Erythroblast (primary cell): ENCODE results near the gene TPRG1L.

ENCODE experiments used
- DNase-seq, 2 experiments: peaks; one replicate each; lab custom pipeline; 2025; lab: John Stamatoyannopoulos, UW
- GATA1 ChIP-seq: IDR thresholded peaks from 2 replicates; pipeline ENCODE4 v1.6.1; 2011; ENCODE audit warnings: low read depth, mild to moderate bottlenecking, control low read depth, low read length, moderate library complexity
- POLR2A ChIP-seq: IDR thresholded peaks from 2 replicates; pipeline ENCODE4 v1.6.1; 2011; ENCODE audit warnings: mild to moderate bottlenecking, low read length

The TPRG1L gene

DNA sequence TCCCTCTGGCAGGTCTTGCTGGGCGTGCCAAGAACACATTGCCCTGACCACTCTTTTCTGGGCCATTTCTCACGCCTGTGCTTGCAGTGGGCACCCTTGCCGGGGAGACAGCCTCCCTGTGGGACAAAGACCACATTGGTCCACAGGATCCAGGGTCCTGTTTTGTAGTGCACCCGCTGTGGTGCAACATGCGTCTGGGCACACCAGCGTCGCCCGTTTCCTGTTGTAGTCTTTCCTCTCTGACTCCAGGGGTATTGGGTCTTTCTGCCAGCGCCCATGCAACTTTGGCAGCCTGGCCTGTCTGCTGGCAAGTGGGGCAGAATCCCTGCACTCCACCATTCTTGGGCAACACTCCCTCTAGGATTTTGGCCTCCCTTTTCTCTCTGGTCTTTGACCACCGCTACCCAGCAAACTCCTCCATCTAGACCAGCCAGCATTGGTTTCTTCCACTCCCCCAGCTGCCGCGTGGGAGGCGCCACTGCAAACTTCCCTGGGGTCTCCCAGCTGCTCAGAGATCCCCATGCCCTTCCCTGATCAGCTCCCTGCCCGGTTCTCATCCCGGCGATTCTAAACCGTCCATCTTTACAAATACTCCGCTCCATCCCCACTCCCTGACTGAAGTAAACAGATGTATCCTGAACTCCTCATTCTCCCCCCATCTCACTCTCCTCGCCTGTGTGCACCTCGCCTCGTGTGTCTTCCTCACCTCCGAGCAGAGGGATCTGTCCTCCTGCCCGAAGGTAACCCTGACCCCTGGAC lies 1.2 kb upstream of the TPRG1L start:
- DNase-seq: no peak
- TF ChIP-seq POLR2A: no peak
- TF ChIP-seq GATA1: no peak

DNA sequence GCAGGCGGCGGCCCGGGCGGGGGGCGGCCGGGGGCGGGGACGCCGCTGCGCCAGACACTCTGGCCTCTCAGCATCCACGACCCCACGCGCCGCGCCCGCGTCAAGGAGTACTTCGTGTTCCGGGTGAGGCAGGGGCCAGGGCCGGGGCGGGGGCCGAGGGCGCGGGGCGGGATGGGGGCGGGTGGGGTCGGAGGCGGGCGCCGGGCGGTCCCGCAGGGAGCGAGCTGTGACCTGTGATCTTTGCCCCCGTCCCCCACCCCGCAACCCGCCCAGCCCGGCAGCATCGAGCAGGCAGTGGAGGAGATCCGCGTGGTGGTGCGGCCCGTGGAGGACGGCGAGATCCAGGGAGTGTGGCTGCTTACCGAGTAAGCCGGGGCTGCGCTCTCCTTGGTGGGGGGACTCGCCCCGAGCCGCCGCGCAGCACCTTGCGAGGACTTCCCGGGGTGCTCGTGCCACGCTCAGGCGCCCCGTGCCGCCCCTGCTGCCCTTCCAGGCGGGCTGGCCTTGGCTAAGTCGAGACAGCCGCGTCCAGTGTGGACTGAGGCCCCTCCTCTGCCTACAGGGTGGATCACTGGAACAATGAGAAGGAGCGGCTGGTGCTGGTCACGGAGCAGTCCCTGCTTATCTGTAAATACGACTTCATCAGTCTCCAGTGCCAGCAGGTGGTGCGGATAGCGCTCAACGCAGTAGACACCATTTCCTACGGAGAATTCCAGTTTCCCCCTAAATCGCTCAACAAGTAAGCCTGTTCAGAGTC lies 514 bp downstream of the TPRG1L start:
- peak; percentile 34 for TF ChIP-seq POLR2A
- no peak for TF ChIP-seq GATA1
- peak; percentile 88 to 94 for DNase-seq

DNA sequence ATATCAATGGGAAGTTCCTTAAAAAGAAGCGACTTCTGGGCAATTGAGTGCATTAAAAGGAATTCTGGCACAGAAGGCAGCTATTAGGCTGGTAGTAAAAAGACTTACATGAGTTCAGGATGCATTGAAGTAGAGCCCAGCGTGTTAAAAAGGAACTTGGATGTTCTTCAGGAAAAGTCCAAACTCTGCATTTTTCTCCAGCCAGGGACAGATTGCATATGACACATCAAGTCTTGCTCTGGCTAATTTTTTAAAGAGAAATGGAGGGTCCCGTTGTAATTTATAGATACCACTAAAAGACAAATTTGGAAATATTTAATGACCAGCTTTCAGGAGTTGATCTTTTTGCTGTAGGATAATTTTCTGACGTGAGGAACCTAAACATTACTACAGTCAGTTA lies 1.2 kb downstream of the TPRG1L start:
- TF ChIP-seq POLR2A: no peak
- no peak for TF ChIP-seq GATA1

DNA sequence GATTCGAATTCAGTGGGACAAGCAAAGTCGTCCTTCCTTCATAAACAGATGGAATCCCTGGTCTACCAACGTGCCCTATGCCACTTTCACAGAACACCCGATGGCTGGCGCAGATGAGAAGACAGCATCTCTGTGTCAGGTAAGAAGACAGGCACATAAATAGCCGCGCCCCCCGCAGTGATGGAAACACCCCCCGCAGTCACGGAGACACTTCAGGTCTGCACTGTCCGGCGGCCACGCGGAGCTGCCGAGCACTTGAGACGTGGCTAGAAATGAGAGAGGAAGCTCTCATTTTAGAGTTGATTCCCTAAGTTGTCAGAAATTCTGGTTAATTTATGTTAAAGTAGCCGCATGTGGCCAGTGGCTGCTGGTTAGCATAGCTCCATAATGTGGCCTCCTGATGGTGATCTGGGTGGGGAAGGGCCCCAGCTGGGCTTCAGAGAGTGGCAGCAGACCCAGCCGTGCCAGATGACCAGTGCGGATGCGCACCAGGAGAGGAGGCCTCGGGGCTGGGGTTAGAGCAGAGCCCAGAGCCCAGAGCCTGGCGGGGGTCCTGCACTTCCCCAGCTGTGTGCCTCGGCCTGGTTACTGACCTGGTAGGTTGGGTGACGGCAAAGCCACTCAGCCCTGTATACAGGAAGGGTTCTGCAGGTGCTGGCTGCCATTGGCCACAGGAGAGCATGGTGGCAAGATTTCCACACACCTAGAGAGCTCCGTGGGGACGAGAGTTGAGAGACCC lies 2.9 kb downstream of the TPRG1L start:
- TF ChIP-seq GATA1 (no peak), POLR2A (no peak)

More for the DNA sequence above, 1.2 kb downstream of the TPRG1L start:
- DNase-seq: no peak

DNA sequence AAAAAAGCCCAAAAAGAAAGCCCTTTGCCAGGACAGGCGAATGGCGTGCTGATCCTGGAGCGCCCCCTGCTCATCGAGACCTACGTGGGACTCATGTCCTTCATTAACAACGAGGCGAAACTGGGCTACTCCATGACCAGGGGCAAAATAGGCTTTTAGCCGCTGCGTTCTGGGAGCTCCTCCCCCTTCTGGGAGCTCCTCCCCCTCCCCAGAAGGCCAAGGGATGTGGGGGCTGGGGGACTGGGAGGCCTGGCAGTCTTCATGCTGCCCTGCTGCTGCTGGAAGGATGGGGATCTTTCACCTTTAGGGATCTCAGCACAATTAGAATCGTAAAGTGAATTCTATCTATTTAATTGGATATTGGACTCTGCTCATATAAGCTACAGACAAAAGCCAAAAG lies 3.6 kb downstream of the TPRG1L start:
- TF ChIP-seq GATA1 (no peak), POLR2A (no peak)
- no peak for DNase-seq

More for the DNA sequence above, 2.9 kb downstream of the TPRG1L start:
- DNase-seq: no peak

DNA sequence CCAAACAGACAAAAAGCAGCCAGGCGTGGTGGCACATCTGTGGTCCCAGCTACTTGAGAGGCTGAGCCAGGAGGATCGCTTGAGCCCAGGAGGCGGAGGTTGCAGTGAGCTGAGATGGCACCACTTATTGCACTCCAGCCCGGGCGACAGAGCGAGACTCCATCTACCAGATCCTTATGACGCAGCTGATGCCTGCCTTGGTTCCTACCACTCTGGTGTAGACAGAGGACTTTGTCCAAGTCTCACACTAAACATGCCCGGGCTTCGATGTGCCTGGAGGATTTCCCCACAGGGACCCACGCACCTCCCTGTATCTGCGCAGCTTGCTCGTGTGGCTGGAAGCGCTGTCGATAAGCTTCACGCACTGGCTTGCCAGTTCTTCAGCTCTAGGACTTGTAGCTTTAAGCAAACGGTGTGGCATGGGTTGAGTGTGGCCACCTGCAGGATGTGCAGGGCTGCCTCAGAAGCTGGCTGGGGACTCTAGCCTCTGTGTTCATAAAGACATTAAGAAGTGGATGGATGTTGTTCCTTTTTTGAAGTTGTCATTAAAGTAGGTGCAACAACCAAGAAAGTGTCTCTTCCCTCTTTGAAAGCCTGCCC lies 4.8 kb downstream of the TPRG1L start:
- no peak for DNase-seq
- TF ChIP-seq POLR2A: no peak
- TF ChIP-seq GATA1: no peak

DNA sequence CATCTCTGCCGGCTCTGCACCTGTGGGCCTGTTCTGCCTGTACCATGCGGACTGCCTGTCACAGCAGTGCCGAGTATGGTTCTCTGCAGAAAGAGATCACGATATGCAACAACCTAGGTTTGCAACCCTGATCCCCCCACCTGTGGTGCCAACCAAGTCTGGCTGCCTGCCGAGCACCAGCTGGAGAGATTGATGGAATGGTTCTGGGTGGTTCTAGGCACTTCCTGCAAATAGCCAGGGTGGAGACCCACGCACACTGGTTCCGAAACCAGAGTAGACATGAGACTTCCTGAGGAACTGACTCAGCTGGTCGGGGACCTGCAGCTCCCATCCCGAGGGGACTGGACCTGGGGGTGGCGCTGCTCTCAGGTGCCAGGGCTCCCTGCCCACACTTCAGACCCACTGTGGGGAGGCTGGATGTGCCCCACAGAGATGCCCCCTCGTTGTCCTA lies 5.4 kb downstream of the TPRG1L start:
- TF ChIP-seq POLR2A (no peak), GATA1 (no peak)
- no peak for DNase-seq

DNA sequence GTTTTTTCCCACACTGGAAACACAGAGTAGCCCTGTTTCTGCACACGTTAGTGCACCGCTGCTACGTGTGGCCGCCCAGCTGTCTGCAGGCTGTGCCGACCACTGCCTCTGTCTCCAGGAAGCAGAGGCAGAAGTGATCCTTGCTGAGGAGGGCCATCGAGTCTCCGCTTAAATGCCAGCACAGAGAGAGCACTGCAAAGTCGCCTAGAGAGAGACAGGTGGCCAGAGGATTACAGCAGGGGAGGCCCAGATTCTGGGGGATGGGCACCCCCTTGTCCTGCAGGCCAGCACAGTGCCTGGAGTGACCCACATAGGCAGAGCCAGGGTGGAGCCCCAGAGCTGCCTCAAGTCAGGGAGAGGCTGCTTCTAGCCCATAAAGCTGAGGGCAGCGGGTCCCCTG lies 6.1 kb downstream of the TPRG1L start:
- DNase-seq: no peak
- no peak for TF ChIP-seq GATA1
- TF ChIP-seq POLR2A: no peak

DNA sequence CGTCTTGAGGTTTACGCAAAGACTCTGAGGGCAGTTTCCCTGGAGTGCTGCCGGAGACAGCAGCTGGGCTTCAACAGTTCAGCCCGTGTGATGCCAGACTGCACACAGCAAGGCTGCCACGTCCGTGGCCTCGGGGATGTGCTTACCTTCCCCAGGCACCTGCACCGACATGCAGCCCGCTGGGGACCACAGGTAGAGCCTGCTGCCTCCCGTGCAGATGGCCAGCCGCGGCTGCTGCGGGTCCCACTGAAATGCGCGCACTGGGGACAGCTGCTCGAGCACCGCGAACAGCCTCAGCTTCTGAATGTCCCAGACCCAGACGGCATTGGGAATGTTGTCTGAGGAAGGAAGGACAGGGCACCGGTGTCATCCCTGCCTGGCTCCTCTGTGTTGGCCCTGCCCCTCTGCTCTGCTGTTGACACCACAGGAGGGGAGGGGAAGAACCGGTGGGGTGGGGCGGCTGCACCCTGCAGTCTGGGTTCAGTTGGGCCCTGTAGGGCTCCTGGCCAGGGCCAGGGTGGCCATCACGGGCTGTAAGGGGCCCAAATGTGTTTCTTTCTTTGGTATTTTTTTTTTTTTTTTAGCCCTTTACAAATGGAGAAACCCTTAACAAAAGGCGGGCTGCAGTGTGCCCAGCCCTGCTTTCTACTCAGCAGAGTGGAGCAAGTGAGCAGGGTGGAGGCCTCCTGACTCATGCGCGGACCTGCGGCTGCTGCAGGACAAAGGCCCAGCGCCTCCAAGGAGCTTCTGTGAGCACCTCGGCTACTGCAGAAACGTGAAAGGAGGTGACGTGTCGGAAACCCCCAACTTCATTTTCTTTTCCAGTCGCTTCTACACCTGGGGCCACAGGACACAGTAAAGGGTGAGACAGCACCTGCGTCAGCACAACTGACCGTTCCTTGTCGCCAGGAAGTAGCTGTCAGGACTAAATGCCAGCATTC lies 6.8 kb downstream of the TPRG1L start:
- no peak for TF ChIP-seq GATA1
- no peak for TF ChIP-seq POLR2A
- no peak for DNase-seq

DNA sequence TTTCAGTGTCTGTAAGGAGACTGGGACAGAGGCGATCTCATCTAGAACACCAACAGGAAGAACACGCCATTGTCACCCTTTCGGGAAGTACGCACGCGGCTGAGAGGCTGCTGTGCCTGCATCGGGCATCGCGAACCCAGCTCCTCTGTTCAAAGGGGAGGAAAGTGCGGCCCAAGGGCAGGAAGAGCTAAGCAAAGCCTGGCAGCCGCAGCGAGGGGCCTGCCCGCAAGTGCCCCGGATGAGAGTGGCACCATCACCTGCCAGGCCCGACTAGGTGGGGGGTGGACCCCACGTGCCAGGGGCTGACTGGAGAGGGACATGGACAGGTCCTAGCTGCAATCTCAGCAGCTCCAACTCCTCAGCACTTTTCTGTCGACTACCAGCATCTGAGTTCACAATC lies 7.5 kb downstream of the TPRG1L start:
- no peak for TF ChIP-seq POLR2A
- TF ChIP-seq GATA1: no peak
- no peak for DNase-seq

DNA sequence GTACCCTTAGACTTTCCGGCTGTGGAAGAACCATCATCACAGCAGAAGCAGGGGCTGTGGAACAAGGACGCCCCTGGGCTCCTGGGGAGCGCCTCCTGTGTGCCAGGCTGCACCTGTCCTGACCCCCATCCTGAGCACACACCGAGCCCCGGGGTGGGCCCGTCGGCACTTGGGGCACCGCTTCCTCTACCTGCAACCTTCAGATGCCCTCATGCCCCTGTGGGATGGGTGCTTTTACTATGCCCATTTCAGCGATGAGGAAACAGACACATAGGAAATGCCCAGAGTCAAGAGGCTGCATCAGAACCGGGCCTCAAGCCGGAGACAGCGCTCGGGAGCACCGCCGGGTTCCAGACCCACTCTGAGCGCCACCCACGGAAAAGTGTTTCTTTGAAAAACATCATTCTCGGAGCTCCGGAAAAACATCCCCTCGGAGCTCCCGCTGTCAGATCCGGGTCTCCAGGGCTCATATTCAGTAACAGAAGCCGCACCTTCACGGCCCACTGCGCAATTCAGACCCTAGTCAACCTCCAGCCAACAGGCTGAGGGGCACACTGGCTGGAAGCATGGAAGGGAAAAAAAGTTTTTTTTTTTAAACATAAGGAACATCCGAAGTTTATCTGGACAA lies 8.0 kb downstream of the TPRG1L start:
- DNase-seq: no peak
- no peak for TF ChIP-seq POLR2A
- no peak for TF ChIP-seq GATA1

DNA sequence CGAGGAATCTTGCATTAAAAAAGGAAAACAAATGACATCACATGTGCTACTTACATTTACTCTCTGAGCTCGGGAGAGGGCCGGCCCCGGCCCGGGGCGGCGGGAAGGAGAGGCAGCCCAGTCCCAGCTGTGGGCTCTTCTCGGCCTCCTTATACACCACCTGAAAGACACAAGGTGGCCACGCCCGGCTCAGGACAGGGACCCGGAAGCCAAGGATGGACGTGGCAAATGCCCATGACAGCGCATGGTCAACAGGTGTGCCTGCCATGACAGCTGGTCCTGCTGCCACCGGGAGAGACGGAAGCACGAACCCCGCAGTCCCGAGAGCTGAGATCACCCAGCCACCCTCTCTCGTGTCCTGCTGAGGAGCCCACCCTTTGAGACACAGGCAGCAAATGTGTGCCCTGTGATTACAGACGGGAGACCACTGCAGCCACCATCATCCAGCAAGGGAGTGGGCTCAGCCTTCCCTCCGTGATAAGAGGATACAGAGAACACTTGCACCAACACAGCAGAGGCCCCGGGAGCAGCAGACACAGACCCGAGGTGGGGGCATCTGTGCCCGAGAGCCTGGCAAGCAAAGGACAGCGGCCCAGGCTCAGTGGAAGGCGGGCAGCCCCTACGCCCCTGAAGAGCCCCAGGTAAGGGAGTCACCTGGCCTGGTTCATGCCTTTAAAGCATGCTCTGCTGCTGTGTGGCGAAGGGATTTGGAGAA lies 8.7 kb downstream of the TPRG1L start:
- no peak for DNase-seq
- no peak for TF ChIP-seq GATA1
- no peak for TF ChIP-seq POLR2A
